Nephron (organoid): ENCODE measurements around the gene CBFB.
A peak's percentile ranks its signal among the peaks of the same experiment; 100 is the strongest.

ENCODE experiments used
- H3K27ac Mint-ChIP-seq, 3 experiments: 2 replicates each; pipeline ENCODE4 v1.8.0; 2020; ENCODE audit warnings: mixed read lengths in 3 of 3, mild to moderate bottlenecking in 2 of 3, moderate library complexity in 1 of 3
- H3K27me3 Mint-ChIP-seq: 2 replicates; pipeline ENCODE4 v1.8.0; 2021; ENCODE audit warnings: low read depth, mild to moderate bottlenecking, moderate library complexity, mixed read lengths
- H3K36me3 Mint-ChIP-seq: 2 replicates; pipeline ENCODE4 v1.8.0; 2020; ENCODE audit warnings: low read depth, mixed read lengths
- H3K4me1 Mint-ChIP-seq: 2 replicates; pipeline ENCODE4 v1.8.0; 2020; ENCODE audit warnings: mixed read lengths
- H3K4me3 Mint-ChIP-seq, 3 experiments: 2 replicates each; pipeline ENCODE4 v1.8.0; 2020; ENCODE audit warnings: mild to moderate bottlenecking in 3 of 3, mixed read lengths in 3 of 3, moderate library complexity in 2 of 3
- H3K9me3 Mint-ChIP-seq: 2 replicates; pipeline ENCODE4 v1.8.0; 2020; ENCODE audit warnings: mixed read lengths
- CTCF ChIP-seq, 3 experiments: fragments of 200-600 bp; sonication (generic); IDR thresholded peaks; one replicate each; pipeline ENCODE4 v1.5.0; 2021; ENCODE audit warnings: antibody characterized with exemption in 3 of 3; ENCODE audit not compliant: unreplicated experiment in 3 of 3

Gene CBFB

GRCh38 chr16:67082891-67083290 lies 53.9 kb downstream of the CBFB start:
- Mint-ChIP-seq H3K4me1 (peaks cover 22% of the 10 kb centered on the region), H3K27me3 (no peaks in the 10 kb centered on the region), H3K36me3 (peaks cover 26% of the 10 kb centered on the region), H3K9me3 (no peaks in the 10 kb centered on the region), H3K27ac (no peak overlapping the region), H3K4me3 (no peak overlapping the region)
- no peak for TF ChIP-seq CTCF (IDR thresholded peaks at IDR 0.05; ENCODE audit: unreplicated experiment in 3 of 3)

- Mint-ChIP-seq H3K36me3 (peaks cover 26% of the 10 kb centered on the region), H3K9me3 (no peaks in the 10 kb centered on the region), H3K4me1 (peaks cover 33% of the 10 kb centered on the region), H3K27ac (peak overlapping the region; percentile 9 to 58 (median 13)), H3K27me3 (no peaks in the 10 kb centered on the region), H3K4me3 (no peak overlapping the region)
- TF ChIP-seq CTCF (IDR thresholded peaks at IDR 0.05; ENCODE audit: unreplicated experiment in 3 of 3), result no peak
Observed at GRCh38 chr16:67084345-67085028, 55.5 kb downstream of the CBFB start.

GRCh38 chr16:67086822-67087221 lies 57.9 kb downstream of the CBFB start:
- Mint-ChIP-seq H3K36me3 (peaks cover 11% of the 10 kb centered on the region), H3K4me3 (peak overlapping the region in 1 of 3 experiments; percentile 3), H3K9me3 (no peaks in the 10 kb centered on the region), H3K27ac (peak overlapping the region; percentile 71 to 84 (median 83)), H3K4me1 (peaks cover 48% of the 10 kb centered on the region), H3K27me3 (no peaks in the 10 kb centered on the region)
- TF ChIP-seq CTCF (IDR thresholded peaks at IDR 0.05; ENCODE audit: unreplicated experiment in 3 of 3), result no peak

- peak overlapping the region; percentile 87 to 93 (median 91) for H3K27ac Mint-ChIP-seq
- TF ChIP-seq CTCF (IDR thresholded peaks at IDR 0.05; ENCODE audit: unreplicated experiment in 3 of 3), result no peak
- no peak overlapping the region for H3K4me3 Mint-ChIP-seq
- no peaks in the 10 kb centered on the region for H3K9me3 Mint-ChIP-seq
- peaks cover 53% of the 10 kb centered on the region for H3K4me1 Mint-ChIP-seq
- peaks cover 11% of the 10 kb centered on the region for H3K36me3 Mint-ChIP-seq
- no peaks in the 10 kb centered on the region for H3K27me3 Mint-ChIP-seq
Observed at GRCh38 chr16:67087291-67087690, 58.3 kb downstream of the CBFB start.

- Mint-ChIP-seq H3K9me3 (no peaks in the 10 kb centered on the region), H3K4me3 (no peak overlapping the region), H3K27ac (peak overlapping the region; percentile 87 to 93 (median 91)), H3K4me1 (peaks cover 54% of the 10 kb centered on the region), H3K36me3 (peaks cover 11% of the 10 kb centered on the region), H3K27me3 (no peaks in the 10 kb centered on the region)
- no peak for TF ChIP-seq CTCF (IDR thresholded peaks at IDR 0.05; ENCODE audit: unreplicated experiment in 3 of 3)
Observed at GRCh38 chr16:67087803-67088202, 58.9 kb downstream of the CBFB start.

GRCh38 chr16:67088551-67088950 lies 59.6 kb downstream of the CBFB start:
- Mint-ChIP-seq H3K4me1 (peaks cover 58% of the 10 kb centered on the region), H3K4me3 (peak overlapping the region in 1 of 3 experiments; percentile 12), H3K9me3 (no peaks in the 10 kb centered on the region), H3K27ac (peak overlapping the region; percentile 87 to 93 (median 91)), H3K36me3 (peaks cover 11% of the 10 kb centered on the region), H3K27me3 (no peaks in the 10 kb centered on the region)
- TF ChIP-seq CTCF (IDR thresholded peaks at IDR 0.05; ENCODE audit: unreplicated experiment in 3 of 3), result no peak
